Measurements from ENCODE around the gene KMT2B. TPM values are rescaled to one million over a fixed set of nuclear protein-coding genes. Genes with fewer than 3 reads are reported as not detected.

Gene KMT2B
- total RNA-seq, 6 experiments from 2014 or later, result 10.5 to 23.1 (median 15.0) TPM

GRCh38 chr19:35704218-35704617, 13.6 kb upstream of the KMT2B start, which contains the start of gene ZBTB32:
ZBTB32 (plus strand) TSS chr19:35704558; CDS start chr19:35714627, 10,069 bp downstream.
- H3K27me3 ChIP-seq, result no peaks in the 10 kb centered on the region
- H3K36me3 ChIP-seq, result no peaks in the 10 kb centered on the region
- H3K9me3 ChIP-seq, result no peaks in the 10 kb centered on the region
- WGBS (ENCODE audit: insufficient coverage, low coverage, low lambda C conversion rate, missing lambda C conversion rate), result 20% methylated on average over 1 of the region's 24 CpGs
- DNase-seq, result no peak
- no peak within 1 kb of the TSS for H3K27ac ChIP-seq
- TF ChIP-seq POLR2A (IDR thresholded peaks at IDR 0.05), result no peak
- no peak for TF ChIP-seq CTCF (IDR thresholded peaks at IDR 0.05)
- H3K4me3 ChIP-seq, result no peak within 1 kb of the TSS
- intact Hi-C loops (cut with DNase I), result no loop called here
- H3K4me1 ChIP-seq, result no peaks in the 10 kb centered on the region
- no peak for ATAC-seq

GRCh38 chr19:35708391-35708790, 9.4 kb upstream of the KMT2B start:
- Histone ChIP-seq H3K4me3 (no peak overlapping the region), H3K4me1 (no peaks in the 10 kb centered on the region), H3K27ac (no peak overlapping the region), H3K36me3 (no peaks in the 10 kb centered on the region), H3K27me3 (no peaks in the 10 kb centered on the region), H3K9me3 (no peaks in the 10 kb centered on the region)
- WGBS (ENCODE audit: insufficient coverage, low coverage, low lambda C conversion rate, missing lambda C conversion rate), result no CpG with 5 or more reads among the region's 1 CpG
- DNase-seq (no peak), ATAC-seq (no peak)
- intact Hi-C loops (cut with DNase I), result no loop called here
- TF ChIP-seq CTCF (IDR thresholded peaks at IDR 0.05) (no peak), POLR2A (IDR thresholded peaks at IDR 0.05) (no peak)

- DNase-seq (no peak), ATAC-seq (no peak)
- no peaks in the 10 kb centered on the region for H3K9me3 ChIP-seq
- H3K4me1 ChIP-seq, result peaks cover 0 to 7% (median 3%) of the 10 kb centered on the region in 4 donors
- intact Hi-C loops (cut with DNase I), result no loop called here
- 57% methylated on average over 8 of the region's 13 CpGs for WGBS (ENCODE audit: insufficient coverage, low coverage, low lambda C conversion rate, missing lambda C conversion rate)
- no peak overlapping the region for H3K27ac ChIP-seq
- no peak for TF ChIP-seq POLR2A (IDR thresholded peaks at IDR 0.05)
- TF ChIP-seq CTCF (IDR thresholded peaks at IDR 0.05), result no peak
- H3K36me3 ChIP-seq, result no peaks in the 10 kb centered on the region
- H3K4me3 ChIP-seq, result no peak overlapping the region
- no peaks in the 10 kb centered on the region for H3K27me3 ChIP-seq
Measured at GRCh38 chr19:35710784-35711723, 6.7 kb upstream of the KMT2B start.

GRCh38 chr19:35712567-35713505, 5.0 kb upstream of the KMT2B start:
- no peak for DNase-seq

More at GRCh38 chr19:35712567-35713505, 5.0 kb upstream of the KMT2B start:
- no peaks in the 10 kb centered on the region for H3K27me3 ChIP-seq
- H3K9me3 ChIP-seq, result no peaks in the 10 kb centered on the region
- TF ChIP-seq POLR2A (IDR thresholded peaks at IDR 0.05), result no peak
- TF ChIP-seq CTCF (IDR thresholded peaks at IDR 0.05), result no peak
- WGBS (ENCODE audit: insufficient coverage, low coverage, low lambda C conversion rate, missing lambda C conversion rate), result 65% methylated on average over 7 of the region's 11 CpGs
- peaks cover 0 to 9% (median 4%) of the 10 kb centered on the region in 4 donors for H3K4me1 ChIP-seq
- no peak overlapping the region for H3K4me3 ChIP-seq
- no peaks in the 10 kb centered on the region for H3K36me3 ChIP-seq
- ATAC-seq, result no peak
- intact Hi-C loops (cut with DNase I), result no loop called here
- H3K27ac ChIP-seq, result no peak overlapping the region

Measured in right lobe of liver (tissue), 6 donors.